MM.1S (cell line): Measurements from ENCODE around the gene TTC7B.

Experiments
- EZH2 ChIP-seq: fragments of 300-600 bp; sonication (generic); optimal IDR thresholded peaks from 2 replicates; pipeline ENCODE3; 2017; ENCODE audit warnings: low read depth, mild to moderate bottlenecking, antibody characterized with exemption, low read length, mixed read lengths
- EZH2phosphoT487 ChIP-seq: fragments of 300-600 bp; sonication (generic); IDR thresholded peaks from 2 replicates; pipeline ENCODE4 v1.6.1; 2018; ENCODE audit warnings: antibody characterized with exemption, low read length
- TF ChIP-seq, protein P1 (sequence below): fragments of 300-600 bp; sonication (generic); IDR thresholded peaks from 2 replicates; pipeline ENCODE4 v1.5.1; 2016; ENCODE audit warnings: antibody characterized with exemption, low read length, mixed read lengths

DNA sequence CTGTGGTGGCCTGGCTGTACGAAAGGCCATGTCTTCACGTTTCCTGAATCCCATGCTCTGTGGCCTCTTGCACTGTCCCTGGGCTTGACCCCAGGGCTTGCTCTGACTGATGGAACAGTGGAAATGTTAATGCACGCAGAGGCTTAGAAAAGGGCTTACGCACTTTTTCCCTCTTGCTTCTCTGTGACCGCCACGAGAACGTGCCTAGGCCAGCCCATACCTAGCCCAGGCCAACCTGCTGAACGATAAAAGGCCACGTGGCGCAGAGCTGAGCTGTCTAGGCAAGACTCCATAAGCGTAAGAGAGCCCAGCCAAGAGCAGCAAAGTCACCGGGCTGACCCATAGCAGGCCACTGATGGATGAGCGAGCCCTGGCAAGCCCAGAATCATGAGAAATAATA is 18.3 kb downstream of the TTC7B start:
- TF ChIP-seq, protein P1, sequence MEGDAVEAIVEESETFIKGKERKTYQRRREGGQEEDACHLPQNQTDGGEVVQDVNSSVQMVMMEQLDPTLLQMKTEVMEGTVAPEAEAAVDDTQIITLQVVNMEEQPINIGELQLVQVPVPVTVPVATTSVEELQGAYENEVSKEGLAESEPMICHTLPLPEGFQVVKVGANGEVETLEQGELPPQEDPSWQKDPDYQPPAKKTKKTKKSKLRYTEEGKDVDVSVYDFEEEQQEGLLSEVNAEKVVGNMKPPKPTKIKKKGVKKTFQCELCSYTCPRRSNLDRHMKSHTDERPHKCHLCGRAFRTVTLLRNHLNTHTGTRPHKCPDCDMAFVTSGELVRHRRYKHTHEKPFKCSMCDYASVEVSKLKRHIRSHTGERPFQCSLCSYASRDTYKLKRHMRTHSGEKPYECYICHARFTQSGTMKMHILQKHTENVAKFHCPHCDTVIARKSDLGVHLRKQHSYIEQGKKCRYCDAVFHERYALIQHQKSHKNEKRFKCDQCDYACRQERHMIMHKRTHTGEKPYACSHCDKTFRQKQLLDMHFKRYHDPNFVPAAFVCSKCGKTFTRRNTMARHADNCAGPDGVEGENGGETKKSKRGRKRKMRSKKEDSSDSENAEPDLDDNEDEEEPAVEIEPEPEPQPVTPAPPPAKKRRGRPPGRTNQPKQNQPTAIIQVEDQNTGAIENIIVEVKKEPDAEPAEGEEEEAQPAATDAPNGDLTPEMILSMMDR: no peak
- TF ChIP-seq EZH2: no peak
- no peak for TF ChIP-seq EZH2phosphoT487
